NB4 (cell line): ENCODE measurements around the gene FNDC11.

ENCODE experiments used
- CTCF ChIP-seq: IDR thresholded peaks from one replicate; pipeline ENCODE4 v1.5.1; 2012; ENCODE audit warnings: low read depth, low read length
- MYC ChIP-seq: IDR thresholded peaks from 2 replicates; pipeline ENCODE4 v1.6.1; 2011; ENCODE audit warnings: low read depth, low read length
- POLR2A ChIP-seq: IDR thresholded peaks from 2 replicates; pipeline ENCODE4 v1.6.1; 2011; ENCODE audit warnings: mild to moderate bottlenecking; ENCODE audit not compliant: insufficient read length; ENCODE audit errors: extremely low read depth

DNA sequence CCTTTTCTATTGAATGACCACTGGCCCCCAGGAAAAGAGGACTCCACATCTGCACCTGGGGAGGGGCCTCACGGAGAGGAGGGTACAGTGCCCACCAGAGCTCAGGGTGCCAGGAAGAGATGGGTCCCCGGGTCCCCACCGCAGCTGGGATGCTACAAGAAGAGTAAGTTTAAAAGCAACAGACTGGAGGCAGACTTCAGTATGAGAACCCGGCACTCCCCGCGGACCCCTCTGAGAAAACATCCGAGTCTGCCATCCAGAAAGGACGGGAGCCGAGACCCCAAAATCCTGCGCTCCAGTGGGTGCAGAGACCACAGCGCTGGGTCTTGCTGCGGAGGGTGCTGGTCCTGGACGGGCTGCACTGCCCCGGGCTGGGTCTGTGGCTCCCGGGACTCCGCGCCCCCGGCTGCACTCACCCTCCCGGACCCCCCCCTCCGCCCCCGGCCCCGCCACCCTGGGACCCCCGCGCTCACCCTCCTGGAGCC is 19.7 kb downstream of the FNDC11 start:
- TF ChIP-seq CTCF (no peak), POLR2A (no peak), MYC (no peak)
